ENCODE results near the gene EEF1A1.

GRCh38 chr6:73548458-73549446 is 27.9 kb upstream of the EEF1A1 start:
- TF ChIP-seq TAF1 (IDR thresholded peaks at IDR 0.05; ENCODE audit: borderline replicate concordance, low read depth, low read length) (no peak), POLR2AphosphoS5 (IDR thresholded peaks at IDR 0.05; ENCODE audit: low read depth, low read length) (no peak)
